ENCODE measurements around the gene STT3B. TPM values are rescaled to one million over a fixed set of nuclear protein-coding genes. Genes with fewer than 3 reads are reported as not detected.

Gene STT3B
- total RNA-seq, 2 experiments from 2014 or later: 93.5 to 122 TPM

DNA sequence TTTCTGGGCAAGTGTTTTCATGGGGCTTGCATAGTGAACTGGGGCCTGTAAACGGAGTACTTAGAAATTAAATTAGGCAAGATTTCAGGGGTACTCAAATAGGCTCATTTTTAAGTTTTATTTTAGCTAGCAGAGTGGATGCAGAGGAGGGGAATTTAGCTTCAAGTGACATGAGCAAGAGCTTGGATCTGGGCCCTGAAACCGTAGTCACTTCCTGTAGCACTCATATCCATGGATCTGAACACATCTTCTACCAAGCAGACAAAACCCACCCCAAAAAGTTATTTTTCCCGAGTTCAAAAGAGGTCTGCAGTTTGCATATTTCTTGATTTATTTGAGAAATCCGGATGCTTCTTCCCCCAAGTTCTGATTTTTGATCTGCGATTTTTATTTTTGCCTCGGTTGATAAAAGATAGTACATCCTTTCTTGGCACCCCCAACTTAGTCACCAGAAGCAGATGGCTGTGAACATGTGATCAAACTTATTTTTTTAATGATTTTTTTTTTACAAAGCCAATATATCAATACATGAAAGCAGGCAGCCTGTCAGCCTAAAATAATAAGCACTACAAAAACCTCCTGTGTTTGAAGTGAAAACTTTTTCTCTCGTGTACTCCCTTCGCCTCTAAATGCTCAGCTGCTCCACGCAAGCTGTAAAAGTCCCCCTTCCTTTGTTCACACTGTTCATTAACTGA, 36.6 kb upstream of the STT3B start:
- CTCF ChIA-PET (ENCODE audit: unreplicated experiment): no interaction called here

DNA sequence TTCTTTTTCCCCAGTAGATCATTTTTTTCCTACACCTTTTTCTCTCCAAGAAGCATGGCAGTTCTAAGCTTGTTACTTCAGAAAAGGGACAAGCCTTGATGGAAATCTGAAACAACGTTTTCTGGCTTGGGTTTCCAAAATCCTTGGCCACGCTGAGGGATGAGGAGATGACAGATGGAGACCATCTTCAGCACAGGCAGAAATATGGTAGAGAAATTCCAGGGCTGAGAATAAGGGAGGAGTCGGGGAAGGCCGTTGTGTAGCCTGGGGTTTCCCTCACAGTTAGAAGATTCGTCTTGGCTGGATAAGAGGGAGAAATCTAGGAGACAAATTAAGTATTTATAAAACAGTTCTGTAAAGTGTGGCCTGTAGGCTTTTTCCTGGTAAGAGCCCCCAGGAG, 33.9 kb upstream of the STT3B start:
- no peak for TF ChIP-seq EZH2phosphoT487 (IDR thresholded peaks at IDR 0.05; ENCODE audit: borderline replicate concordance, low read depth, low read length)
- TF ChIP-seq, protein P1, sequence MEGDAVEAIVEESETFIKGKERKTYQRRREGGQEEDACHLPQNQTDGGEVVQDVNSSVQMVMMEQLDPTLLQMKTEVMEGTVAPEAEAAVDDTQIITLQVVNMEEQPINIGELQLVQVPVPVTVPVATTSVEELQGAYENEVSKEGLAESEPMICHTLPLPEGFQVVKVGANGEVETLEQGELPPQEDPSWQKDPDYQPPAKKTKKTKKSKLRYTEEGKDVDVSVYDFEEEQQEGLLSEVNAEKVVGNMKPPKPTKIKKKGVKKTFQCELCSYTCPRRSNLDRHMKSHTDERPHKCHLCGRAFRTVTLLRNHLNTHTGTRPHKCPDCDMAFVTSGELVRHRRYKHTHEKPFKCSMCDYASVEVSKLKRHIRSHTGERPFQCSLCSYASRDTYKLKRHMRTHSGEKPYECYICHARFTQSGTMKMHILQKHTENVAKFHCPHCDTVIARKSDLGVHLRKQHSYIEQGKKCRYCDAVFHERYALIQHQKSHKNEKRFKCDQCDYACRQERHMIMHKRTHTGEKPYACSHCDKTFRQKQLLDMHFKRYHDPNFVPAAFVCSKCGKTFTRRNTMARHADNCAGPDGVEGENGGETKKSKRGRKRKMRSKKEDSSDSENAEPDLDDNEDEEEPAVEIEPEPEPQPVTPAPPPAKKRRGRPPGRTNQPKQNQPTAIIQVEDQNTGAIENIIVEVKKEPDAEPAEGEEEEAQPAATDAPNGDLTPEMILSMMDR (conservative IDR thresholded peaks at IDR 0.05; ENCODE audit: low read length): no peak
- no peak for DNase-seq (ENCODE audit: low spot score)
- H4K20me1 ChIP-seq (ENCODE audit: insufficient read depth, low read length): no peaks in the 10 kb centered on the region
- BruUV-seq (replicated peaks): no TSS peak
- no peaks in the 10 kb centered on the region for H3K4me1 ChIP-seq (ENCODE audit: insufficient read depth, low read length, poor library complexity, severe bottlenecking)
- H3K9me3 ChIP-seq (ENCODE audit: low read length): no peaks in the 10 kb centered on the region
- no peak overlapping the region for H3K4me3 ChIP-seq (ENCODE audit: low read depth, low read length, poor library complexity, severe bottlenecking)
- H3K4me2 ChIP-seq (ENCODE audit: low read length): no peak overlapping the region
- H2AFZ ChIP-seq (ENCODE audit: low read length): no peak overlapping the region
- ChIA-PET POLR2A (interaction anchor here (0.7 kb wide), 2 partner anchors 19 to 35 kb away, joined by 3 to 4 read pairs; no protein-coding TSS in a partner anchor), CTCF (ENCODE audit: unreplicated experiment) (interaction anchor here (0.5 kb wide), 1 partner anchor 117 kb away, joined by 3 read pairs; no protein-coding TSS in a partner anchor)
- no peak overlapping the region for H3K27ac ChIP-seq (ENCODE audit: low read depth, low read length, poor library complexity, severe bottlenecking)
- H3K9me2 ChIP-seq (ENCODE audit: insufficient read depth, low read length): no peaks in the 10 kb centered on the region
- intact Hi-C loops (cut with micrococcal nuclease; ENCODE audit: unreplicated experiment): no loop called here
- no peaks in the 10 kb centered on the region for H3K36me3 ChIP-seq (ENCODE audit: insufficient read depth, low read length)
- H3K79me2 ChIP-seq (ENCODE audit: insufficient read depth, low read depth, low read length): no peaks in the 10 kb centered on the region

More for the DNA sequence above, 36.6 kb upstream of the STT3B start:
- POLR2A ChIA-PET: interaction anchor here (0.7 to 1.1 kb wide), 2 partner anchors 12 to 26 kb away, joined by 3 to 5 read pairs; no protein-coding TSS in a partner anchor
- no peaks in the 10 kb centered on the region for H3K79me2 ChIP-seq (ENCODE audit: insufficient read depth, low read depth, low read length)
- no peak for DNase-seq (ENCODE audit: low spot score)
- H3K4me1 ChIP-seq (ENCODE audit: insufficient read depth, low read length, poor library complexity, severe bottlenecking): no peaks in the 10 kb centered on the region
- intact Hi-C loops (cut with micrococcal nuclease; ENCODE audit: unreplicated experiment): no loop called here
- no peaks in the 10 kb centered on the region for H3K9me3 ChIP-seq (ENCODE audit: low read length)
- H3K27ac ChIP-seq (ENCODE audit: low read depth, low read length, poor library complexity, severe bottlenecking): no peak overlapping the region
- H3K36me3 ChIP-seq (ENCODE audit: insufficient read depth, low read length): no peaks in the 10 kb centered on the region
- no peak overlapping the region for H3K4me2 ChIP-seq (ENCODE audit: low read length)
- no peak overlapping the region for H2AFZ ChIP-seq (ENCODE audit: low read length)
- BruUV-seq (replicated peaks): no TSS peak
- H3K9me2 ChIP-seq (ENCODE audit: insufficient read depth, low read length): no peaks in the 10 kb centered on the region
- no peaks in the 10 kb centered on the region for H4K20me1 ChIP-seq (ENCODE audit: insufficient read depth, low read length)
- TF ChIP-seq, protein P1 (conservative IDR thresholded peaks at IDR 0.05; ENCODE audit: low read length): no peak
- no peak for TF ChIP-seq EZH2phosphoT487 (IDR thresholded peaks at IDR 0.05; ENCODE audit: borderline replicate concordance, low read depth, low read length)
- no peak overlapping the region for H3K4me3 ChIP-seq (ENCODE audit: low read depth, low read length, poor library complexity, severe bottlenecking)

DNA sequence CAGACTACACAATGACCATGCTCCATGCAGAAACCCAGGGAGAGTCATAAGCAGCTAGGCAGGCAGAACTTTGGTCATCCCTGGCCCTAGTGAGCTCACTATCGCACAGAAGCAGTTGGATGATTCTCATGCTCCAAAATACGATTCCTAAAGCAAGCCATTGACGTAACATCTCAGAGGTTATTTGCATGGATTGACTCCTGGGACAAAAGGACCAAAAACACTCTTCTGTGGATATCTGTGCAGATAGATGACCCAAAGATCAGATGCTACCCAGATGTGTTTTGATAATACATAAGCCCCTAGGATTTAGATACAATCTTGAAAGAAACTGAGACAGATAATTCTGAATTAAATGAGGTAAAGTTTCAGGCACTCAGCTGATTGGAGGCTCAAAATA, 33.4 kb upstream of the STT3B start:
- CTCF ChIA-PET (ENCODE audit: unreplicated experiment): interaction anchor here (0.5 kb wide), 1 partner anchor 118 kb away, joined by 3 read pairs; no protein-coding TSS in a partner anchor
- no peak overlapping the region for H3K27ac ChIP-seq (ENCODE audit: low read depth, low read length, poor library complexity, severe bottlenecking)
- DNase-seq (ENCODE audit: low spot score): no peak
- POLR2A ChIA-PET: interaction anchor here (0.7 kb wide), 2 partner anchors 19 to 36 kb away, joined by 3 to 4 read pairs; no protein-coding TSS in a partner anchor
- no peak overlapping the region for H3K4me2 ChIP-seq (ENCODE audit: low read length)
- no peaks in the 10 kb centered on the region for H3K4me1 ChIP-seq (ENCODE audit: insufficient read depth, low read length, poor library complexity, severe bottlenecking)
- BruUV-seq (replicated peaks): no TSS peak
- no peaks in the 10 kb centered on the region for H3K79me2 ChIP-seq (ENCODE audit: insufficient read depth, low read depth, low read length)
- no peak for TF ChIP-seq EZH2phosphoT487 (IDR thresholded peaks at IDR 0.05; ENCODE audit: borderline replicate concordance, low read depth, low read length)
- TF ChIP-seq, protein P1 (conservative IDR thresholded peaks at IDR 0.05; ENCODE audit: low read length): no peak
- no peaks in the 10 kb centered on the region for H3K36me3 ChIP-seq (ENCODE audit: insufficient read depth, low read length)
- H4K20me1 ChIP-seq (ENCODE audit: insufficient read depth, low read length): no peaks in the 10 kb centered on the region
- H3K9me2 ChIP-seq (ENCODE audit: insufficient read depth, low read length): no peaks in the 10 kb centered on the region
- intact Hi-C loops (cut with micrococcal nuclease; ENCODE audit: unreplicated experiment): no loop called here
- H3K4me3 ChIP-seq (ENCODE audit: low read depth, low read length, poor library complexity, severe bottlenecking): no peak overlapping the region
- H2AFZ ChIP-seq (ENCODE audit: low read length): no peak overlapping the region
- no peaks in the 10 kb centered on the region for H3K9me3 ChIP-seq (ENCODE audit: low read length)
